Measurements from ENCODE around the gene HPSE2.

HPSE2 gene

DNA sequence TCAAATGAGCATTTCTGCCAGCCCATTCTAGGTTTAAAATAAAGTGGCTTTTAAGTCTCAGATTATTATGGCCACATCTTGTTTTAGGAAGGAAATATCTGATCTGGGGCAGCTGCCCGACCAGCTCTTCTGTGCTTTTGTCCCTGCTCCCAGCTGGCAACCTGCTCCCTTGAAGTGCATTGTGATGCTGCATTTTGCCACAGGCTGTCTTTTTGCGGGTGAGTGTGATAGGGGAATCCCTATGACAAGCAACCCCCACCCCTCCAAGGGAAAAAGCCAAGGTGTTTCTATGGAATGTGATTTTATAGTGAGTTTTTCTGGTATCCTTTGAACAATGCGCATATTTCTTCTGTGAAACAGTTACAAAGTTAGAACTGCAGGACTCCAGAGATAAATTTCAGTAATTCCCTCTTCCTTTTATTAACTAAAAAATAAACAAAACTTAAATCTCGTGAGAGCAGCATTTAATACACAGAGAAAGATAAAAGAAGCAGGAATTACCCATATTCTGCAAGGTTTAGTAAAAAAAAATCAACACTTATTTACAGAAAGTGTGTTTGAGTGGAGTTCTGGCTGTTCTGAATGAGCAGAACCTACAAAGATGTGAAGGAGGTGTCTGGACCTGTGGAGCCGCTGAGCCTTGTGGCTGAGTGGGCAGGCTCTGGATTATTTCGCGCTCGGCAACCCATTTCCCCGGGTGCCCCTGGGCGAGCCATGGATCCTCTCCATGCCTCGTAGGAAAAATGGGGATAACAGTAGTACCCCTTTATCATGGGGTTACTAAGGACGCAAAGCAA is 778.8 kb downstream of the HPSE2 start:
- TF ChIP-seq EZH2phosphoT487 (IDR thresholded peaks at IDR 0.05; ENCODE audit: low read depth) = no peak
- no peak overlapping the region for H3K4me3 ChIP-seq (ENCODE audit: low read length)
- no peaks in the 10 kb centered on the region for H3K36me3 ChIP-seq (replicated peaks; ENCODE audit: low read depth, low read length)
- no peak overlapping the region for H3K27ac ChIP-seq (ENCODE audit: low read length)
- no peak overlapping the region for H2AFZ ChIP-seq (ENCODE audit: low read depth, low read length)
- H3K9ac ChIP-seq (ENCODE audit: low read length) = no peak overlapping the region
- no peak overlapping the region for H3K4me2 ChIP-seq (ENCODE audit: low read length)
- H3K79me2 ChIP-seq (ENCODE audit: low read length) = no peaks in the 10 kb centered on the region
- no peaks in the 10 kb centered on the region for H3K9me3 ChIP-seq (ENCODE audit: insufficient read depth, low read length)
- H4K20me1 ChIP-seq (ENCODE audit: insufficient read depth, low read length) = no peaks in the 10 kb centered on the region
- H3K4me1 ChIP-seq (ENCODE audit: low read length) = no peaks in the 10 kb centered on the region
- H3K27me3 ChIP-seq (ENCODE audit: low read depth, low read length) = no peaks in the 10 kb centered on the region

- Histone ChIP-seq H3K27ac (ENCODE audit: low read length) (no peak overlapping the region), H3K4me2 (ENCODE audit: low read length) (no peak overlapping the region), H3K4me3 (ENCODE audit: low read length) (no peak overlapping the region), H3K79me2 (ENCODE audit: low read length) (no peaks in the 10 kb centered on the region), H3K9ac (ENCODE audit: low read length) (no peak overlapping the region), H3K36me3 (replicated peaks; ENCODE audit: low read depth, low read length) (no peaks in the 10 kb centered on the region), H3K9me3 (ENCODE audit: insufficient read depth, low read length) (no peaks in the 10 kb centered on the region), H2AFZ (ENCODE audit: low read depth, low read length) (no peak overlapping the region), H4K20me1 (ENCODE audit: insufficient read depth, low read length) (no peaks in the 10 kb centered on the region), H3K4me1 (ENCODE audit: low read length) (no peaks in the 10 kb centered on the region), H3K27me3 (ENCODE audit: low read depth, low read length) (no peaks in the 10 kb centered on the region)
- TF ChIP-seq CTCF (IDR thresholded peaks at IDR 0.05; ENCODE audit: low read depth, low read length) (no peak), EZH2phosphoT487 (IDR thresholded peaks at IDR 0.05; ENCODE audit: low read depth) (no peak)
Measured at GRCh38 chr10:98456043-98456570, 779.5 kb downstream of the HPSE2 start.

GRCh38 chr10:98453729-98454128 is 781.9 kb downstream of the HPSE2 start:
- Histone ChIP-seq H3K79me2 (ENCODE audit: low read length) (no peaks in the 10 kb centered on the region), H3K27ac (ENCODE audit: low read length) (no peak overlapping the region), H3K4me3 (ENCODE audit: low read length) (no peak overlapping the region), H3K36me3 (replicated peaks; ENCODE audit: low read depth, low read length) (no peaks in the 10 kb centered on the region), H3K27me3 (ENCODE audit: low read depth, low read length) (no peaks in the 10 kb centered on the region), H3K4me2 (ENCODE audit: low read length) (no peak overlapping the region), H3K9me3 (ENCODE audit: insufficient read depth, low read length) (no peaks in the 10 kb centered on the region), H3K4me1 (ENCODE audit: low read length) (no peaks in the 10 kb centered on the region), H4K20me1 (ENCODE audit: insufficient read depth, low read length) (no peaks in the 10 kb centered on the region), H2AFZ (ENCODE audit: low read depth, low read length) (no peak overlapping the region), H3K9ac (ENCODE audit: low read length) (no peak overlapping the region)
- TF ChIP-seq EZH2phosphoT487 (IDR thresholded peaks at IDR 0.05; ENCODE audit: low read depth) (no peak), CTCF (IDR thresholded peaks at IDR 0.05; ENCODE audit: low read depth, low read length) (no peak)

GRCh38 chr10:98450618-98451017 is 785.0 kb downstream of the HPSE2 start:
- Histone ChIP-seq H3K9ac (ENCODE audit: low read length) (no peak overlapping the region), H3K79me2 (ENCODE audit: low read length) (peaks cover 13% of the 10 kb centered on the region), H3K36me3 (replicated peaks; ENCODE audit: low read depth, low read length) (no peaks in the 10 kb centered on the region), H3K4me2 (ENCODE audit: low read length) (no peak overlapping the region), H2AFZ (ENCODE audit: low read depth, low read length) (no peak overlapping the region), H3K4me1 (ENCODE audit: low read length) (peaks cover 6% of the 10 kb centered on the region), H3K9me3 (ENCODE audit: insufficient read depth, low read length) (no peaks in the 10 kb centered on the region), H3K27me3 (ENCODE audit: low read depth, low read length) (no peaks in the 10 kb centered on the region), H3K27ac (ENCODE audit: low read length) (no peak overlapping the region), H3K4me3 (ENCODE audit: low read length) (no peak overlapping the region), H4K20me1 (ENCODE audit: insufficient read depth, low read length) (0 out of 2 replicates have a peak, but pooled peaks cover 2% of the 10 kb centered on the region)
- TF ChIP-seq CTCF (IDR thresholded peaks at IDR 0.05; ENCODE audit: low read depth, low read length) (no peak), EZH2phosphoT487 (IDR thresholded peaks at IDR 0.05; ENCODE audit: low read depth) (no peak)
